Effector CD4-positive, alpha-beta T cell (primary cell): Measurements from ENCODE around the gene VWA8.
"Not testable (repeated sequence)": the region's sequence is repeated elsewhere in the genome, so short reads cannot be mapped to it uniquely, and the experiment has no call there.

ENCODE experiments used
- DNase-seq: peaks from one replicate; pipeline ENCODE4 v3.0.0-alpha.2; 2020

The VWA8 gene

GRCh38 chr13:41548031-41548430, 412.9 kb downstream of the VWA8 start:
- no peak for DNase-seq

- DNase-seq = no peak
Observed at GRCh38 chr13:41547251-41548000, 413.5 kb downstream of the VWA8 start.

- DNase-seq = no peak
Observed at GRCh38 chr13:41546372-41547190, 414.3 kb downstream of the VWA8 start.

- DNase-seq = no peak
Observed at GRCh38 chr13:41545432-41545707, 415.5 kb downstream of the VWA8 start.

GRCh38 chr13:41543664-41544300, 417.1 kb downstream of the VWA8 start:
- no peak for DNase-seq

GRCh38 chr13:41542799-41543198, 418.1 kb downstream of the VWA8 start:
- DNase-seq = not testable (repeated sequence)

GRCh38 chr13:41542281-41542680, 418.6 kb downstream of the VWA8 start:
- no peak for DNase-seq

GRCh38 chr13:41541142-41541938, 419.6 kb downstream of the VWA8 start:
- DNase-seq = no peak

GRCh38 chr13:41540240-41540639, 420.7 kb downstream of the VWA8 start:
- DNase-seq = peak; percentile 21

GRCh38 chr13:41533266-41534052, 427.4 kb downstream of the VWA8 start:
- no peak for DNase-seq

GRCh38 chr13:41528021-41528420, 432.9 kb downstream of the VWA8 start:
- no peak for DNase-seq

GRCh38 chr13:41520660-41521630, 440.0 kb downstream of the VWA8 start:
- DNase-seq = no peak

GRCh38 chr13:41520016-41520659, 440.8 kb downstream of the VWA8 start:
- no peak for DNase-seq
